Prostate gland (tissue), 2 donors: ENCODE results near the gene GALNT13. TPM values are rescaled to one million over a fixed set of nuclear protein-coding genes. Genes with fewer than 3 reads are reported as not detected.

ENCODE experiments used
- DNase-seq: peaks from one replicate; pipeline ENCODE4 v3.0.0-alpha.2; 2019; ENCODE audit warnings: low spot score
- H3K27ac ChIP-seq, 2 donors: fragments of 200-600 bp; sonication (generic); 2 replicates each; pipeline ENCODE4 v1.5.1; 2017 to 2019
- H3K27me3 ChIP-seq: fragments of 200-600 bp; sonication (generic); replicated peaks from 2 replicates; pipeline ENCODE4 v1.5.1; 2019; ENCODE audit not compliant: insufficient read depth
- H3K36me3 ChIP-seq, 2 donors: fragments of 200-600 bp; sonication (generic); 1 replicate in 1 of 2; 2 replicates in 1 of 2; pipeline versions ENCODE4 v1.5.1 to v1.8.1; 2017 to 2019
- H3K4me1 ChIP-seq: fragments of 200-600 bp; sonication (generic); replicated peaks from 2 replicates; pipeline ENCODE4 v1.5.1; 2019
- H3K4me3 ChIP-seq, 2 donors: fragments of 200-600 bp; sonication (generic); 2 replicates each; pipeline ENCODE4 v1.5.1; 2017 to 2019
- H3K9me3 ChIP-seq: fragments of 200-600 bp; sonication (generic); 2 replicates; pipeline ENCODE4 v1.5.1; 2017
- CTCF ChIP-seq, 4 experiments: fragments of 200-600 bp in 2 of 4; fragments of 450-650 bp in 2 of 4; sonication (generic) in 2 of 4; IDR thresholded peaks; 1 replicate in 3 of 4; 2 replicates in 1 of 4; pipeline ENCODE4 v1.5.1; 2016 to 2019; ENCODE audit warnings: antibody characterized with exemption in 4 of 4, mild to moderate bottlenecking in 2 of 4, moderate library complexity in 2 of 4
- POLR2A ChIP-seq: fragments of 450-650 bp; IDR thresholded peaks from one replicate; pipeline ENCODE4 v1.6.1; 2016; ENCODE audit warnings: antibody characterized with exemption, mild to moderate bottlenecking
- POLR2AphosphoS5 ChIP-seq: sonication (generic); formaldehyde crosslinking; IDR thresholded peaks from one replicate; pipeline ENCODE4 v1.6.1; 2017; ENCODE audit warnings: antibody characterized with exemption
- WGBS: methylation state at CpG from one replicate; pipeline ENCODE4 v1.1.5; 2018; 5-methylcytosine and 5-hydroxymethylcytosine counted together
- intact Hi-C: fragments of 100-400 bp; cut with DNase I; formaldehyde crosslinking; loops from one replicate; pipeline ENCODE4 v1.14.2; 2022
- total RNA-seq, 2 donors: library from RNA; depleted of rRNA; stranded (reverse); fragments of >200 nt; gene quantifications; one replicate each; pipeline ENCODE4 v1.1.0, GENCODE V29; 2016

GALNT13 gene
- total RNA-seq, 2 donors from 2014 or later, result 0.87 to 1.1 TPM

- no peak for DNase-seq
- WGBS, result 14% methylated on average over 1 of the region's 1 CpG
- intact Hi-C loops, result no loop called here
Observed at GRCh38 chr2:153890576-153890975, 18.9 kb downstream of the GALNT13 start.

DNA sequence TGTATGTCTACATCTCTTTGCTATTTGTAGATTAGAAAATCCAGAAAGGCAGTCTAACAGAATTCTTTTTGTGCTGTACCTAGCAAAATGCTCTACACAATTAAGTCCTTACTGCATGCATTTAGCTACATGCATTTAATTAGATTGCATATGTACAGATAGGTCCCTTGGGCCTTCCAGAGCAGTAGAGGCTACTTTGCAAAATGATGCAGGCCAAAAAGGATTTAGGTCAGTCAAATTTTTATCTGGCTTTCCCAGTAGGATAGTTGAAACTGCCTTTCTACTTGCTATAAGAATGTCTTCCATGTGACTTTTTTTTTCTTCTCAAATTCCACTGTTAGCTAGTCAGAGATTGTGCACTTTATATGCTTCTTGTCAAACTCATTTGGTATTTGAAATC is 19.3 kb downstream of the GALNT13 start:
- TF ChIP-seq POLR2A, result no peak
- no peak for TF ChIP-seq CTCF (IDR thresholded peaks at IDR 0.05)
- TF ChIP-seq POLR2AphosphoS5, result no peak
- intact Hi-C loops, result no loop called here
- no peaks in the 10 kb centered on the region for H3K27me3 ChIP-seq
- no peak overlapping the region for H3K4me3 ChIP-seq
- no peaks in the 10 kb centered on the region for H3K9me3 ChIP-seq
- DNase-seq, result no peak
- H3K36me3 ChIP-seq, result no peaks in the 10 kb centered on the region
- H3K27ac ChIP-seq, result no peak overlapping the region
- no peaks in the 10 kb centered on the region for H3K4me1 ChIP-seq

More at GRCh38 chr2:153890576-153890975, 18.9 kb downstream of the GALNT13 start:
- no peak overlapping the region for H3K27ac ChIP-seq
- no peaks in the 10 kb centered on the region for H3K36me3 ChIP-seq
- H3K4me3 ChIP-seq, result no peak overlapping the region
- no peaks in the 10 kb centered on the region for H3K27me3 ChIP-seq
- no peak for TF ChIP-seq CTCF (IDR thresholded peaks at IDR 0.05)
- no peak for TF ChIP-seq POLR2A
- TF ChIP-seq POLR2AphosphoS5, result no peak
- H3K4me1 ChIP-seq, result no peaks in the 10 kb centered on the region
- no peaks in the 10 kb centered on the region for H3K9me3 ChIP-seq

DNA sequence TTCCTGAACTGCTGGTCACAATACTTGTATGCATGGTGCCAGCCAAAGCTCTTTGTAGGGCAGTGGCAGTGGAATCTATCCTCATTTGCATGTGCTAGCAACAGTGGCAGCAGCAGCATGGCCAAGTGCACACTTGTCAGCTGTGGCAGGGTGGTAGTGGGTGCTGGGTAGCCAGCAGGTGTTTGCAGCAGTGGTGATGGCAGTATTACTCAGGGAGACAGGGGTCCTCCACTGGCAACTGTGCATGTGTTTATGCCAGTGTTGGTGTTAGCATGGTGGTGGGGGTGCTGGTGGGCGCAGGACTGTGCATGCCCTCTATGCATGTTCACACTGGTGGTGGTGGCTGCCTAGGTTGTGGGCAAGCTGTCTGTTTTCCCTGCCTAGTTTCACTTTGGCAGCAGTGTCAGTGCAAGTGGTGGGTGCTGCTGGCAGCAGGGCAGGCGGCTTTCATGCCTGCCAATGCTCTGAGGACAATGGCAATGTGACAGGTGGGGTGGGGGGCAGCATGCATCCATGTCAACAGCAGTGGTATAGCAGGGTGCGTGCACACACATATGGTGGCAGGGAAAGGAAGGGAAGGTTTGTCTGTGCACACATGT is 41.2 kb downstream of the GALNT13 start:
- Histone ChIP-seq H3K36me3 (no peaks in the 10 kb centered on the region), H3K4me3 (no peak overlapping the region), H3K4me1 (no peaks in the 10 kb centered on the region), H3K27me3 (no peaks in the 10 kb centered on the region), H3K27ac (no peak overlapping the region), H3K9me3 (no peaks in the 10 kb centered on the region)
- TF ChIP-seq POLR2AphosphoS5, result no peak
- no peak for TF ChIP-seq POLR2A
- TF ChIP-seq CTCF (IDR thresholded peaks at IDR 0.05), result no peak
- DNase-seq, result no peak
- intact Hi-C loops, result no loop called here
- 85% methylated on average over 2 of the region's 3 CpGs for WGBS

- H3K36me3 ChIP-seq, result no peaks in the 10 kb centered on the region
- H3K9me3 ChIP-seq, result no peaks in the 10 kb centered on the region
- H3K27ac ChIP-seq, result no peak overlapping the region
- no peaks in the 10 kb centered on the region for H3K4me1 ChIP-seq
- DNase-seq, result no peak
- TF ChIP-seq POLR2AphosphoS5 (no peak), POLR2A (no peak), CTCF (IDR thresholded peaks at IDR 0.05) (no peak)
- H3K4me3 ChIP-seq, result no peak overlapping the region
- no peaks in the 10 kb centered on the region for H3K27me3 ChIP-seq
- intact Hi-C loops, result no loop called here
Observed at GRCh38 chr2:153917570-153917969, 45.8 kb downstream of the GALNT13 start.

GRCh38 chr2:153935511-153935910 is 63.8 kb downstream of the GALNT13 start:
- Histone ChIP-seq H3K36me3 (no peaks in the 10 kb centered on the region), H3K9me3 (no peaks in the 10 kb centered on the region), H3K27ac (no peak overlapping the region), H3K4me1 (no peaks in the 10 kb centered on the region), H3K27me3 (no peaks in the 10 kb centered on the region), H3K4me3 (no peak overlapping the region)
- intact Hi-C loops, result no loop called here
- no peak for DNase-seq
- TF ChIP-seq CTCF (IDR thresholded peaks at IDR 0.05) (no peak), POLR2AphosphoS5 (no peak), POLR2A (no peak)
